OCI-LY3 (cell line): ENCODE measurements around the gene ST6GALNAC1.

Experiments used
- H2AFZ ChIP-seq: fragments of 200-600, 300-600 bp; shearing (Covaris generic); 2 replicates; pipeline ENCODE4 v1.6.0; 2014; ENCODE audit warnings: antibody characterized with exemption, low read depth, low read length
- H3K27ac ChIP-seq: fragments of 200-600, 300-600 bp; sonication (generic); 2 replicates; pipeline ENCODE4 v1.5.1; 2014; ENCODE audit warnings: mild to moderate bottlenecking, low read length, moderate library complexity, mixed read lengths
- H3K27me3 ChIP-seq: fragments of 200-600, 300-600 bp; sonication (generic); 2 replicates; pipeline ENCODE4 v1.6.1; 2014; ENCODE audit warnings: low read depth, low read length, mixed read lengths
- H3K36me3 ChIP-seq: fragments of 200-600, 300-600 bp; sonication (generic); replicated peaks from 2 replicates; pipeline ENCODE3; 2014; ENCODE audit warnings: low read depth, low read length, mixed read lengths
- H3K4me1 ChIP-seq: fragments of 300-600, 200-600 bp; sonication (generic); 2 replicates; pipeline ENCODE4 v1.6.1; 2014; ENCODE audit warnings: low read length, mixed read lengths
- H3K4me2 ChIP-seq: fragments of 200-600, 300-600 bp; sonication (generic); 2 replicates; pipeline ENCODE4 v1.6.1; 2014; ENCODE audit warnings: low read length, mixed read lengths
- H3K4me3 ChIP-seq: fragments of 300-600, 200-600 bp; sonication (generic); 2 replicates; pipeline ENCODE4 v1.5.1; 2014; ENCODE audit warnings: antibody characterized with exemption, mild to moderate bottlenecking, low read length, moderate library complexity
- H3K79me2 ChIP-seq: fragments of 300-600, 200-600 bp; shearing (Covaris generic); 2 replicates; pipeline ENCODE4 v1.6.1; 2014; ENCODE audit warnings: mild to moderate bottlenecking, low read length, mixed read lengths
- H3K9ac ChIP-seq: fragments of 300-600, 200-600 bp; shearing (Covaris generic); 2 replicates; pipeline ENCODE4 v1.6.0; 2014; ENCODE audit warnings: mild to moderate bottlenecking, low read length, moderate library complexity
- H3K9me3 ChIP-seq: fragments of 200-600, 300-600 bp; shearing (Covaris generic); 2 replicates; pipeline ENCODE4 v1.6.1; 2014; ENCODE audit warnings: low read length, mixed read lengths; ENCODE audit not compliant: insufficient read depth
- H4K20me1 ChIP-seq: fragments of 200-600, 300-600 bp; sonication (generic); 2 replicates; pipeline ENCODE4 v1.6.1; 2016; ENCODE audit warnings: low read length, mixed read lengths; ENCODE audit not compliant: insufficient read depth
- EZH2phosphoT487 ChIP-seq: fragments of 200-600 bp; shearing (Covaris generic); IDR thresholded peaks from 2 replicates; pipeline ENCODE4 v1.6.1; 2018; ENCODE audit warnings: antibody characterized with exemption, mixed run types, low read depth
- TF ChIP-seq, protein P1 (sequence below): fragments of 200-600, 300-600 bp; sonication (generic); IDR thresholded peaks from 2 replicates; pipeline ENCODE4 v1.5.1; 2014; ENCODE audit warnings: antibody characterized with exemption, low read length, low read depth

ST6GALNAC1 gene

DNA sequence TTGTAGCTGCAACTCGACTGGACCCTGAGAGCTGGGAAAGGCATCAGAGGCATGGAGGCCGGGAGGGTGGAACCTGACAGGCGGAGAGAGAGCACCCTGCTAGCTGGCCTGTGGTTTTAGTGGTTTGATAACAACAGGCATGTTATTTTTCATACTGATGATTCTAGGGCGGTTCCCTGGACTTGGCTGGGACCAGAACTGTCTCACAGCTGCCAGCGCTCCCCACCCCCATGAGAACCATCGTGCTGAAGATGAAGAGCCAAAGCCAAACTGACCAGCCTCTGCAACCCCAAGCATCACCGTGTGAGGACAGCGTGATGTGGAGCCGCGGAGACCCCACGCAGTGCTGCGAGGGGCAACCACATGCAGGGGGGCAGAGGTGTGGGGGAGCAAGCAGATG lies 38.7 kb upstream of the ST6GALNAC1 start:
- TF ChIP-seq, protein P1, sequence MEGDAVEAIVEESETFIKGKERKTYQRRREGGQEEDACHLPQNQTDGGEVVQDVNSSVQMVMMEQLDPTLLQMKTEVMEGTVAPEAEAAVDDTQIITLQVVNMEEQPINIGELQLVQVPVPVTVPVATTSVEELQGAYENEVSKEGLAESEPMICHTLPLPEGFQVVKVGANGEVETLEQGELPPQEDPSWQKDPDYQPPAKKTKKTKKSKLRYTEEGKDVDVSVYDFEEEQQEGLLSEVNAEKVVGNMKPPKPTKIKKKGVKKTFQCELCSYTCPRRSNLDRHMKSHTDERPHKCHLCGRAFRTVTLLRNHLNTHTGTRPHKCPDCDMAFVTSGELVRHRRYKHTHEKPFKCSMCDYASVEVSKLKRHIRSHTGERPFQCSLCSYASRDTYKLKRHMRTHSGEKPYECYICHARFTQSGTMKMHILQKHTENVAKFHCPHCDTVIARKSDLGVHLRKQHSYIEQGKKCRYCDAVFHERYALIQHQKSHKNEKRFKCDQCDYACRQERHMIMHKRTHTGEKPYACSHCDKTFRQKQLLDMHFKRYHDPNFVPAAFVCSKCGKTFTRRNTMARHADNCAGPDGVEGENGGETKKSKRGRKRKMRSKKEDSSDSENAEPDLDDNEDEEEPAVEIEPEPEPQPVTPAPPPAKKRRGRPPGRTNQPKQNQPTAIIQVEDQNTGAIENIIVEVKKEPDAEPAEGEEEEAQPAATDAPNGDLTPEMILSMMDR: no peak
- H3K4me3 ChIP-seq: no peak overlapping the region
- no peaks in the 10 kb centered on the region for H3K9me3 ChIP-seq
- H3K27ac ChIP-seq: no peak overlapping the region
- no peaks in the 10 kb centered on the region for H3K36me3 ChIP-seq
- H4K20me1 ChIP-seq: no peaks in the 10 kb centered on the region
- H3K4me2 ChIP-seq: no peak overlapping the region
- no peaks in the 10 kb centered on the region for H3K79me2 ChIP-seq
- no peaks in the 10 kb centered on the region for H3K27me3 ChIP-seq
- H2AFZ ChIP-seq: no peak overlapping the region
- no peaks in the 10 kb centered on the region for H3K4me1 ChIP-seq
- no peak overlapping the region for H3K9ac ChIP-seq

DNA sequence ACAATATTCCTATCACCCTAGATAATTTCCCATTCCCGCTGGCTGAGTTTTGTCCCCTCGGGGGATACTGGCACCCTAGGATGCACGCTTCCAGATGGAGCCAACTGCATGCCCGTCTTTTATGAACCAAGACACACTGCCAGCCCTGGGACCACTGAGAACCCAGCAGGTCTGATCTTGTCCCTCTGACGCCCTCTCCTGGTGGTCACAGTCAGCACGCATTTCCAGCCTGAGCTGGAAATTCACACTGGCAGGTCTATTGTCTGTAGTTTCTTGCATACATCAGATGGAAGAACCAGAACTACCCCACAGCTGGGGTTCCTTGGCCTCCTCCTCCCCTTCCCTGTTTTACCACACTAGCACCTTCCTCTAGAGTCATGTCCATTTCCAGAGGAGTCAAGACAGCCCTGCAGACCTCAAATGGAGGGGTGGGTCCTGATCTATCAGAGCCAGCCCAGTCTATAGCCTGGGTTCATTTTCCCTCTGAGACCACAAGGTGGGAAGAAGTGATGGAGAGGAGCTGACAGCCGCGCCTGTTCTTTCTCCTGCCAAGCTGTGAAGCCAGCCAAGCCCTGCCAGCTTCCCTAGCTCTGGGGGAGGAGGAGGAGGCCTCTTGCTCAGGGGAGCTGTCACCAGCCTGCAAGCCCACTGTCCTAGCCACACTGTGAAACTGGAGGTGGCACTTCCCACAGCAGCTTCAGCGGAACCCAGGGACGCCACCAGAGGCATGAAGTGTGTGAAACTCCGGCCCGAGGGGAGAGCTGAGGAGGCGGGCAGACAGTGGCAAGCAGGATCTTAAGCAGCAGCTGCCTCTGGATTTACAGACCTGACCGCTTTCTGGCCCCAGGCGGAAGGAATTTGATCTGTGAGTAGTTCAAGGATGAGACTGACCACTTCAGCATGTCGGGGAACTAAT lies 37.9 kb upstream of the ST6GALNAC1 start:
- no peak overlapping the region for H2AFZ ChIP-seq
- H3K9me3 ChIP-seq: no peaks in the 10 kb centered on the region
- no peak overlapping the region for H3K4me2 ChIP-seq
- H4K20me1 ChIP-seq: no peaks in the 10 kb centered on the region
- H3K4me1 ChIP-seq: no peaks in the 10 kb centered on the region
- no peak overlapping the region for H3K9ac ChIP-seq
- no peaks in the 10 kb centered on the region for H3K79me2 ChIP-seq
- H3K4me3 ChIP-seq: no peak overlapping the region
- H3K27me3 ChIP-seq: no peaks in the 10 kb centered on the region
- no peaks in the 10 kb centered on the region for H3K36me3 ChIP-seq
- TF ChIP-seq, protein P1: peak; percentile 87
- TF ChIP-seq EZH2phosphoT487: no peak
- H3K27ac ChIP-seq: no peak overlapping the region

DNA sequence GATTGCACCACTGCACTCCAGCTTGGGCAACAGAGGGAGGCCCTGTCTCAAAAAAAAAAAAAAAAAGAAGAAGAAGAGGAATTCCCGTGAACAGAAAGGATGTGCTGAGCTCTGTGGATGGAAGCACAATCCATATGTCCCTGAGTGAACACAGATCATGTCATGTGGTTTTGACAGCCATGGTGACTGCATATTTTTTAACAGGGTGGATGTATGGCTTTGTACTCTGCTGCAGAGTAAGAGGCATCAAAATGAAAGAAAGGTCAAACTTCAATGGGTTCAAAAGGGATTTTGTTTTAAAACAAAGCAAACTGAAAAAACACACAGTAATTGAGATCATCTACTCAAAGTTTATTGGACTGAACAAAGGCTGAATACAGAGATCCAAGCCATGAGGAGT lies 35.7 kb upstream of the ST6GALNAC1 start:
- H3K9ac ChIP-seq: no peak overlapping the region

DNA sequence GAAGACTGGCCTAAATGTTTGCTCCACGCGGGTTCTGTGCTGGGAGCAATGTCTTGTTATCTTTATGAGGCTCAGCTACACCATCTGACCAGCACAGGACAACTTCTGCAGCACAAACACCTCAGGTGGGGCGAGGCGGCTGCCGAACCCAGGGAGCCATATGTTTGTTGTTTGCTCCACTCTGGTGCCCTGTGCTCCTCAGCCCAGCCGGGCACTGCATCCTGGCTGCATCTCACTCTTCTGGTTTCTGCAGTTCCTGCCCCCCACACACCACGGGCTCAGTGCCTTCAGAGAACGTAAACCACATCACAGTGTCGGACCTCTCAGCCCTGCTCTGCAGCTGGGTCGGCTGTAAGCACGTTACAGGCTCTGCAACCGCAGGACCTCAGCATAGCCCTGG lies 34.8 kb upstream of the ST6GALNAC1 start:
- H3K79me2 ChIP-seq: no peaks in the 10 kb centered on the region
- H3K4me3 ChIP-seq: no peak overlapping the region
- H2AFZ ChIP-seq: no peak overlapping the region
- H3K9me3 ChIP-seq: no peaks in the 10 kb centered on the region
- H3K27ac ChIP-seq: no peak overlapping the region
- no peaks in the 10 kb centered on the region for H3K27me3 ChIP-seq
- H3K4me1 ChIP-seq: no peaks in the 10 kb centered on the region
- no peak for TF ChIP-seq EZH2phosphoT487
- TF ChIP-seq, protein P1: no peak
- no peak overlapping the region for H3K9ac ChIP-seq
- no peaks in the 10 kb centered on the region for H3K36me3 ChIP-seq
- H4K20me1 ChIP-seq: no peaks in the 10 kb centered on the region
- H3K4me2 ChIP-seq: no peak overlapping the region

More for the DNA sequence above, 35.7 kb upstream of the ST6GALNAC1 start:
- Histone ChIP-seq H2AFZ (no peak overlapping the region), H3K36me3 (no peaks in the 10 kb centered on the region), H3K79me2 (no peaks in the 10 kb centered on the region), H3K27ac (no peak overlapping the region), H3K27me3 (no peaks in the 10 kb centered on the region), H3K4me3 (no peak overlapping the region), H3K4me2 (no peak overlapping the region), H4K20me1 (no peaks in the 10 kb centered on the region), H3K9me3 (no peaks in the 10 kb centered on the region), H3K4me1 (no peaks in the 10 kb centered on the region)
- no peak for TF ChIP-seq EZH2phosphoT487
- TF ChIP-seq, protein P1: no peak
